NT2/D1 (cell line): ENCODE measurements around the gene MAPK6.

ENCODE experiments used
- YY1 ChIP-seq: IDR thresholded peaks from 2 replicates; pipeline ENCODE4 v1.6.1; 2011; ENCODE audit not compliant: insufficient read length, insufficient read depth
- ZNF274 ChIP-seq: IDR thresholded peaks from 2 replicates; pipeline ENCODE4 v1.6.1; 2011; ENCODE audit warnings: mild to moderate bottlenecking, low read depth, low read length

GRCh38 chr15:52113235-52113634 lies 94.2 kb downstream of the MAPK6 start:
- no peak for TF ChIP-seq ZNF274
- no peak for TF ChIP-seq YY1
